PC-3 (cell line): ENCODE measurements around the gene TREML1. TPM values are rescaled to one million over a fixed set of nuclear protein-coding genes. Genes with fewer than 3 reads are reported as not detected.

Source experiments
- ATAC-seq: fragments of 200-7000 bp; cut with Tn5 transposase; 2 replicates; pipeline ENCODE4 v1.9.1; 2020; ENCODE audit warnings: mild to moderate bottlenecking, moderate library complexity
- BruUV-seq: library from RNA; stranded (reverse); fragments of 400-500 nt; replicated peaks from 2 replicates; lab custom pipeline; 2021; lab: Mats Ljungman, UMichigan
- CTCF ChIA-PET: fragments of 300-600 bp; sonication (Branson Sonifier 250); formaldehyde crosslinking; loops from one replicate; lab custom pipeline; 2022; ENCODE audit warnings: antibody characterized with exemption; lab: Charles Lee
- POLR2A ChIA-PET: fragments of 300-600 bp; sonication (Branson Sonifier 250); formaldehyde crosslinking; loops from one replicate; lab custom pipeline; 2022; ENCODE audit warnings: antibody characterized with exemption; ENCODE audit not compliant: unreplicated experiment; lab: Charles Lee
- DNase-seq: peaks from one replicate; pipeline ENCODE4 v3.0.0-alpha.2; 2015
- H2AFZ ChIP-seq: fragments of 300-600 bp; sonication (generic); 2 replicates; pipeline ENCODE4 v1.6.0; 2016; ENCODE audit warnings: antibody characterized with exemption, low read length
- H3F3A ChIP-seq: fragments of 300-600 bp; sonication (generic); one replicate; pipeline ENCODE4 v1.6.0; 2017; ENCODE audit warnings: antibody characterized with exemption, low read length, control low read depth, mild to moderate bottlenecking; ENCODE audit not compliant: unreplicated experiment
- H3K27ac ChIP-seq: fragments of 300-600 bp; sonication (generic); 2 replicates; pipeline ENCODE4 v1.5.1; 2016; ENCODE audit warnings: mild to moderate bottlenecking, low read length
- H3K27me3 ChIP-seq: fragments of 300-600 bp; sonication (generic); 2 replicates; pipeline ENCODE4 v1.6.1; 2016; ENCODE audit warnings: low read length, mixed read lengths
- H3K36me3 ChIP-seq: fragments of 300-600 bp; sonication (generic); 2 replicates; pipeline ENCODE4 v1.6.1; 2016; ENCODE audit warnings: low read depth, mixed run types, low read length, mixed read lengths
- H3K4me1 ChIP-seq: fragments of 300-600 bp; sonication (generic); 2 replicates; pipeline ENCODE4 v1.5.1; 2016; ENCODE audit warnings: low read length; ENCODE audit not compliant: insufficient read depth
- H3K4me2 ChIP-seq: fragments of 300-600 bp; sonication (generic); 2 replicates; pipeline ENCODE4 v1.6.0; 2016; ENCODE audit warnings: low read length
- H3K4me3 ChIP-seq: fragments of 300-600 bp; sonication (generic); 2 replicates; pipeline ENCODE4 v1.5.1; 2016; ENCODE audit warnings: mild to moderate bottlenecking, low read length, mixed read lengths
- H3K79me2 ChIP-seq: fragments of 300-600 bp; sonication (generic); 2 replicates; pipeline ENCODE4 v1.6.1; 2017; ENCODE audit warnings: low read length, mixed read lengths
- H3K9ac ChIP-seq: fragments of 300-600 bp; sonication (generic); 2 replicates; pipeline ENCODE4 v1.6.0; 2016; ENCODE audit warnings: mild to moderate bottlenecking, low read length
- H3K9me2 ChIP-seq: fragments of 300-600 bp; sonication (generic); replicated peaks from 2 replicates; pipeline ENCODE4 v1.6.1; 2016; ENCODE audit warnings: mixed run types, low read length, mixed read lengths
- H3K9me3 ChIP-seq: fragments of 300-600 bp; sonication (generic); 2 replicates; pipeline ENCODE4 v1.6.1; 2016; ENCODE audit warnings: low read length, mixed read lengths
- H4K20me1 ChIP-seq: fragments of 300-600 bp; sonication (generic); 2 replicates; pipeline ENCODE4 v1.6.1; 2016; ENCODE audit warnings: low read length, mixed read lengths
- CTCF ChIP-seq: fragments of 300-600 bp; sonication (generic); conservative IDR thresholded peaks from 2 replicates; pipeline ENCODE4 v1.5.1; 2017; ENCODE audit warnings: antibody characterized with exemption, low read depth, mild to moderate bottlenecking, low read length
- EZH2 ChIP-seq: fragments of 300-600 bp; sonication (generic); IDR thresholded peaks from one replicate; pipeline ENCODE4 v1.6.1; 2017; ENCODE audit warnings: antibody characterized with exemption, mild to moderate bottlenecking, low read length; ENCODE audit not compliant: unreplicated experiment
- EZH2phosphoT487 ChIP-seq: fragments of 300-600 bp; sonication (generic); IDR thresholded peaks from 2 replicates; pipeline ENCODE4 v1.6.1; 2018; ENCODE audit warnings: mild to moderate bottlenecking, antibody characterized with exemption, low read length, borderline replicate concordance
- intact Hi-C: fragments of 100-400 bp; cut with micrococcal nuclease; formaldehyde crosslinking; loops from 2 replicates; pipeline ENCODE4 v1.9.0; 2023
- total RNA-seq: library from RNA; depleted of rRNA; stranded (reverse); fragments of >200 nt; gene quantifications from 2 replicates; pipeline ENCODE4 v1.2.3, GENCODE V29; 2014

The TREML1 gene
- total RNA-seq, 1 experiment from 2014 or later: not detected

GRCh38 chr6:41150671-41151070, 3.5 kb downstream of the TREML1 start:
- Histone ChIP-seq H3K4me3 (no peak overlapping the region), H2AFZ (no peak overlapping the region), H3K9me2 (no peaks in the 10 kb centered on the region), H3K9me3 (no peaks in the 10 kb centered on the region), H3K79me2 (no peaks in the 10 kb centered on the region), H3K27me3 (no peaks in the 10 kb centered on the region), H3F3A (no peaks in the 10 kb centered on the region), H4K20me1 (no peaks in the 10 kb centered on the region), H3K27ac (no peak overlapping the region), H3K36me3 (no peaks in the 10 kb centered on the region), H3K4me2 (no peak overlapping the region), H3K9ac (no peak overlapping the region), H3K4me1 (no peaks in the 10 kb centered on the region)
- ChIA-PET POLR2A (no interaction called here), CTCF (no interaction called here)
- TF ChIP-seq EZH2phosphoT487 (no peak), EZH2 (no peak), CTCF (no peak)
- intact Hi-C loops: no loop called here
- DNase-seq (no peak), ATAC-seq (no peak)
- no TSS peak for BruUV-seq

GRCh38 chr6:41147917-41148316, 6.2 kb downstream of the TREML1 start:
- no peak overlapping the region for H2AFZ ChIP-seq
- no peak overlapping the region for H3K4me2 ChIP-seq
- no peak overlapping the region for H3K9ac ChIP-seq
- no peaks in the 10 kb centered on the region for H3F3A ChIP-seq
- no peak for TF ChIP-seq EZH2
- no peak for TF ChIP-seq CTCF
- TF ChIP-seq EZH2phosphoT487: no peak
- H4K20me1 ChIP-seq: no peaks in the 10 kb centered on the region
- H3K9me2 ChIP-seq: no peaks in the 10 kb centered on the region
- H3K27me3 ChIP-seq: no peaks in the 10 kb centered on the region
- no peaks in the 10 kb centered on the region for H3K9me3 ChIP-seq
- ChIA-PET POLR2A (no interaction called here), CTCF (no interaction called here)
- DNase-seq (no peak), ATAC-seq (no peak)
- intact Hi-C loops: no loop called here
- H3K4me3 ChIP-seq: no peak overlapping the region
- no TSS peak for BruUV-seq
- H3K27ac ChIP-seq: no peak overlapping the region
- no peaks in the 10 kb centered on the region for H3K79me2 ChIP-seq
- no peaks in the 10 kb centered on the region for H3K36me3 ChIP-seq
- no peaks in the 10 kb centered on the region for H3K4me1 ChIP-seq

GRCh38 chr6:41136911-41137310, 17.2 kb downstream of the TREML1 start:
- H2AFZ ChIP-seq: no peak overlapping the region
- no peaks in the 10 kb centered on the region for H3K4me1 ChIP-seq
- H3K27ac ChIP-seq: no peak overlapping the region
- H3F3A ChIP-seq: no peaks in the 10 kb centered on the region
- H4K20me1 ChIP-seq: no peaks in the 10 kb centered on the region
- no peaks in the 10 kb centered on the region for H3K27me3 ChIP-seq
- no peaks in the 10 kb centered on the region for H3K9me2 ChIP-seq
- H3K4me3 ChIP-seq: no peak overlapping the region
- POLR2A ChIA-PET: no interaction called here
- no peaks in the 10 kb centered on the region for H3K9me3 ChIP-seq
- TF ChIP-seq EZH2phosphoT487: no peak
- TF ChIP-seq EZH2: no peak
- no peak for TF ChIP-seq CTCF
- CTCF ChIA-PET: no interaction called here
- H3K9ac ChIP-seq: no peak overlapping the region
- BruUV-seq: no TSS peak
- no peak overlapping the region for H3K4me2 ChIP-seq
- ATAC-seq (no peak), DNase-seq (no peak)
- no peaks in the 10 kb centered on the region for H3K79me2 ChIP-seq
- no peaks in the 10 kb centered on the region for H3K36me3 ChIP-seq
- intact Hi-C loops: no loop called here
